Pulmonary artery endothelial cell (primary cell): ENCODE data around the gene NUP85. TPM values are rescaled to one million over a fixed set of nuclear protein-coding genes. Genes with fewer than 3 reads are reported as not detected.
"Not testable (repeated sequence)": the region's sequence is repeated elsewhere in the genome, so short reads cannot be mapped to it uniquely, and the experiment has no call there.

Source experiments
- DNase-seq: peaks from one replicate; pipeline ENCODE4 v3.0.0-alpha.2; 2011; ENCODE audit warnings: low read depth, low spot score
- total RNA-seq: library from RNA; depleted of rRNA; stranded (reverse); fragments of >200 nt; gene quantifications from 2 replicates; pipeline ENCODE4 v1.2.3, GENCODE V29; 2014

NUP85 gene
- total RNA-seq, 1 donor from 2014 or later, result 53.2 TPM

GRCh38 chr17:75199886-75200618 is 5.4 kb upstream of the NUP85 start:
- DNase-seq, result no peak

GRCh38 chr17:75205793-75206163 is 299 bp downstream of the NUP85 start:
- no peak for DNase-seq

GRCh38 chr17:75207050-75207407 is 1.6 kb downstream of the NUP85 start:
- DNase-seq, result not testable (repeated sequence)

- no peak for DNase-seq
Observed at GRCh38 chr17:75207760-75208159, 2.3 kb downstream of the NUP85 start.

- no peak for DNase-seq
Observed at GRCh38 chr17:75208161-75208560, 2.7 kb downstream of the NUP85 start.

GRCh38 chr17:75209061-75209460 is 3.6 kb downstream of the NUP85 start:
- DNase-seq, result no peak

GRCh38 chr17:75218131-75218530 is 12.7 kb downstream of the NUP85 start:
- no peak for DNase-seq

GRCh38 chr17:75219815-75220214 is 14.3 kb downstream of the NUP85 start:
- no peak for DNase-seq

GRCh38 chr17:75225016-75225415 is 19.5 kb downstream of the NUP85 start:
- DNase-seq, result no peak

- no peak for DNase-seq
Observed at GRCh38 chr17:75227729-75228128, 22.2 kb downstream of the NUP85 start.

GRCh38 chr17:75228305-75228704 is 22.8 kb downstream of the NUP85 start:
- DNase-seq, result no peak

- DNase-seq, result no peak
Observed at GRCh38 chr17:75228847-75229246, 23.4 kb downstream of the NUP85 start.

GRCh38 chr17:75231071-75231470 is 25.6 kb downstream of the NUP85 start:
- no peak for DNase-seq

GRCh38 chr17:75231741-75232464 is 26.4 kb downstream of the NUP85 start:
- no peak for DNase-seq

GRCh38 chr17:75232786-75233185 is 27.3 kb downstream of the NUP85 start:
- DNase-seq, result no peak

GRCh38 chr17:75237100-75238014 is 31.9 kb downstream of the NUP85 start:
- DNase-seq, result no peak

- DNase-seq, result no peak
Observed at GRCh38 chr17:75238020-75238580, 32.6 kb downstream of the NUP85 start.

GRCh38 chr17:75238684-75239191 is 33.3 kb downstream of the NUP85 start:
- DNase-seq, result no peak

- no peak for DNase-seq
Observed at GRCh38 chr17:75239214-75239613, 33.7 kb downstream of the NUP85 start.

GRCh38 chr17:75239778-75240393 is 34.4 kb downstream of the NUP85 start:
- DNase-seq, result no peak
